ENCODE data around the gene AP3M1.
"Not testable (repeated sequence)": the region's sequence is repeated elsewhere in the genome, so short reads cannot be mapped to it uniquely, and the experiment has no call there.

AP3M1 gene, protein sequence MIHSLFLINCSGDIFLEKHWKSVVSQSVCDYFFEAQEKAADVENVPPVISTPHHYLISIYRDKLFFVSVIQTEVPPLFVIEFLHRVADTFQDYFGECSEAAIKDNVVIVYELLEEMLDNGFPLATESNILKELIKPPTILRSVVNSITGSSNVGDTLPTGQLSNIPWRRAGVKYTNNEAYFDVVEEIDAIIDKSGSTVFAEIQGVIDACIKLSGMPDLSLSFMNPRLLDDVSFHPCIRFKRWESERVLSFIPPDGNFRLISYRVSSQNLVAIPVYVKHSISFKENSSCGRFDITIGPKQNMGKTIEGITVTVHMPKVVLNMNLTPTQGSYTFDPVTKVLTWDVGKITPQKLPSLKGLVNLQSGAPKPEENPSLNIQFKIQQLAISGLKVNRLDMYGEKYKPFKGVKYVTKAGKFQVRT

DNA sequence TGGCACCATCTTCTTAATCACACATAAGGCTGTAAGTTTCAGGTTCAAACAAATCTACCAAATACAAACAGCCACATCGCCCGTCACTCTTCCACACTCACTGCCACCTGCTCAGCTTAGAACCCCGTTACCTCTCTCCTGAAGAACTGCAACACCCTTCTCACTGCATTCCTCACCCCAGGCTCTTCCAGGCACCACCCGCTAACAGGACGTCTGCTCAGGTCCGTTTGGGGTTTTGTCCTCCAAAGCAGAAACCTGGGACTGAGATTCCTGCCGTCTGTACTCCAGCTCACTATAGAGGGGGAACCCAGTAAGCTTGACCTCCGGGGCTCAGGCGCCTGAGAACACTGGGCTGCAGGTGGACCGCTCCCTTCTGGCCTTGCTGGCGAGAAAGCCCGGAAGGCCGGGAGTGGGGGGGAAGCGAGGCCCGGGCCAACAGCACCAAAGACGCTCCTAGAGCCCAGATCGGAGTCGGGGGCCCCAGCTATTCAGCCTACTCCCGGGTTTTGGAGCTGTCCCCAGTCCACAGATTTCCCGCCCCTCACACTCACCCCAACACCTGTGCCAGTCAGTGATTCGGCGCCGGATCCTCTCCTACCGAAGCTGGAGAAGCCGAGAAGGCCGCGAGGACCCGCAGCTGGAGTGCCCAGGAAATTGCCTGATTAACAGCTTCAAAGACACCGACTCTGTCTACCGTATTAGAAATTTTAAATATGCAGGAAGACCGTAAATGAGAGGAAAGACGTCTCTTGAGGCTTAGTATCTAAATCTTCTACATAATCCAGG lies at the start of gene AP3M1:
Gene AP3M1, minus strand, starts transcription at position 625 of the 786 bp plus-strand sequence. CDS start 12,449 bp downstream, outside the sequence.
- peak; percentile 89 for DNase-seq (ENCODE audit: low spot score)

DNA sequence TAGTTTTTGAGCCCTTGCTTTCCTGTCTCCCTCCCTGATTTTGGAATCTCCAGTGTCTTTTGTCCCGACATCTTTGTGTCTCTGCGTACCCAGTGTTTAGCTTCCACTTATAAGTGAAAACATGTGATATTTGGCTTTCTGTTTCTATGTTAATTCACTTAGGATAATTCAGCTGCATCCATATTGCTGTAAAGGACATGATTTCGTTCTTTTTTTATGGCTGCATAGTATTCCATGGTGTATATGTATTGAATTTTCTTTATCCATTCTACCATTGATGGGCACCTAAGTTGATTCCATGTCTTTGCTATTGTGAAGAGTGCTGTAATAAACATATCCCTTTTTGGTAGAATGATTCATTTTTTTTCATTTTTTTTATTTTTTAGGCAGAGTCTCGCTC lies 48.7 kb upstream of the AP3M1 start:
- DNase-seq (ENCODE audit: low spot score) = no peak

DNA sequence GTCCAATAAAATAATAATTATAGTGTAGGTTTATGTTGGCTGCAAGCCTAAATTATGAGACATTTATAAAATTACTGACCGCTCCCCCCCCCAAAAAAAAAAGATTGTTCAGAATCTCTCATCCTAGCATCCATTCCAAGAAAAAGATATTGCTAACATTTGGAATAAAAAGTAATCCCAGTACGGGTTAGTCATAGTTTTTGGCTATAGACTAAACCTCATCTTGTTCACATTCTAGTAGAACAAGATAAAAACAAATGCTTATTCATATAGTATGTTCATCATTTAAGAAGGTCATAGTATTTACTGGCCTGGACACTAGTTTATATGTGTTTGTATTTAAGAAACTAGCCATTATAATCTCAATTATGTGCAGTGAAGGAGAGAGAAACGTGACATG lies 44.4 kb upstream of the AP3M1 start:
- no peak for DNase-seq (ENCODE audit: low spot score)

DNA sequence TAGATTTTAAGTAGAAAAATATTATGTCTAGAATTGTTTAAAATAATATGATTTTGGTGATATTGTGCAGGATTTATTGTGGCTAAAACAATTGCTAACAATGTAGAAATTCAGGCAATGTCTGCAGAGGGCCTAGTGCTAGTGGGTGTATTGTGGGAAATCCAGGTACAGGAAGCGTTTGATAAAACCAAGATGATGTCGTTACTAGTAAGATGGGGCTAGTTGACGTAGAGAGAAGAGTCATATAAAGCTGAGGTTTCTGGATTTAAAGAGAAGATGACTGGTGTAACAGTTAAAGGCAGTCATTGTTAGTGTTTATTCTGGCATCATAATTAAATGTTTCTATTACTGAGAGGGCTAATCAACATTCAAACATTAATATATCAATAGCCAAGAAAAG lies 43.9 kb upstream of the AP3M1 start:
- DNase-seq (ENCODE audit: low spot score) = peak; percentile 27

DNA sequence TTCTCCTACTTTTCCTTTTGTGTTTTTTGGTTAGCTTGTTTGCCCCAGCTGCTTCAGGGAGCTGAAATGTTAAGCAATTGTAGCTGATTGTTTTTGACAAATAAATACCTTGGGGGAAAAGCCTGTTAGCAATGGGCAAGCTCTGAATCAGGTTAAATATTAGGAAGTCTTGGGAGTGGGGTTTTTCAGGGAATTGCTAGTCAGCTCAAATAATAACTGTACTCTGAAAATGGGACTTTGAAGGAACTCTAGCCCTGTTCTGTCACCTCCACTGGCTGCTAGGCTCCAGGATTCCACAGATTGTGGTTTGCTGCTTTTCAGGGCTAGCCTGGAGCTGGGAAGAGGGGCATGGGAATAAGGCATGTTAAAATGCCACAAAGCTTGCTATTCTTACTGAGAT lies 39.9 kb upstream of the AP3M1 start:
- DNase-seq (ENCODE audit: low spot score) = no peak

DNA sequence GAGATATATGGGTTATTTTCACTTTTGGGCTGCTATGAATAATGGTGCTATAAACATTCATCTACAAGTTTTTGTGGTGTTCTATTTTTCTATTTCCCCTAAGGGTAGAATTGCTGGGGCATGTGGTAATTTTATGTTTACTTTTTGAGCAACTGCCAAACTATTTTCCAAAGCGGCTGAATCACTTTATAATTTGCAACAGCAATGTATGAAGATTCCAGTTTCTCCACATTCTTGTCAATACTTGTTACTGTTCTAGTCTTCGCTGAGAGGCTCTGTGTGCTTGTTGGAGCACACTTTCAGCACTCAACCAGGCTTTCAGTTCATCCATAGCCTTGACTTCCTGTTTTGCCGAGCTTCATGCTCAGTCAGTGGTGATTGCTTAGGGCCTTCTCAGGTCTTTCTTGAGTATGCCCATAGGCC lies 39.4 kb upstream of the AP3M1 start:
- DNase-seq (ENCODE audit: low spot score) = no peak

DNA sequence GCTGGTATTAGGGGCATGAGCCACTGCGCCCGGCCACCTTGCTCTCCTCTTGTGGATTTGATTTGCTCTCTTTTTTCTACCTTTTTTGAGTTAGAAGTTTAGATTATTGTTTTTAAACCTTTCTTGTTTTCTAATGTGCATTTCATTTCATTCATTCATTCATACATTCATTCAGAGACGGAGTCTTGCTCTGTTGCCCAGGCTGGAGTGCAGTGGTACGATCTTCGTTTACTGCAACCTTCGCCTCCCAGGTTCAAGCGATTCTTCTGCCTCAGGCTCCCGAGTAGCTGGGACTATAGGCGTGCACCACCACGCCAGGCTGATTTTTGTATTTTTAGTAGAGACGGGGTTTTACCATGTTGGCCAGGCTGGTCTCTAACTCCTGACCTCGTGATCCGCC lies 38.0 kb upstream of the AP3M1 start:
- DNase-seq (ENCODE audit: low spot score) = not testable (repeated sequence)

DNA sequence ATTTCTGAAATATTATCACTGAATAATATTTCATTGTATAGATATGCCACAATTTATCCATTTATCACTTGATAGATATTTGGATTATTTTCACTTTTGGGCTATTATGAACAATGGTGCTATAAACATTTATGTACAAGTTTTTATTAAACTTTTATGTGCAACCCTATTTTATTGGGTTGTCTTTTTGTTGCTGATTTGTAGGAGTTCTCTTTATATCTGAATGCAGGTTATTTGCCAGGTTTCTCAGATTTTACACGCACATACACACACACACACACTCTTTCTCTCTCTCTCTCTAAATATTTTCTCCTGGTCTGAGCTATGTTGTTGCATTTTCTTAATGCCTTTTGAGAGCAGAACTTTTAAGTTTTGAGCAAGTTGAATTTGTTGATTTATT lies 36.6 kb upstream of the AP3M1 start:
- no peak for DNase-seq (ENCODE audit: low spot score)

DNA sequence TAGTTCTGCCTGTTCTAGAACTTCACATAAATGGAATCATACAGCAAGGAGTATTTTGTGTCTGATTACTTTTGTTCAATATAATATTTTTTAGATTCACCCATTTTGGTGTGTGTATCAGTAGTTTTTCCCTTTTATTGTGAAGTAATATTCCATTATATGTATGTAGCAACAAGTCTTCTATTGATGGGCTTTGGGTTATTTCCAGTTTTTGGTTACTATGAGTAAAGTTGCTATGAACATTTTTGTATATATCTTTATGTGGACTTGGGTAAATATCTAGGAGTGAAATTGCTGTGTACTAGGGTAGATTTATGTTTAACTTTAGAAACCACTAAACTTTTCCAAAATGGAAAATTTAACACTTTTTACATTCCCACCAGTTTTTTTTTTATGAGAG lies 36.0 kb upstream of the AP3M1 start:
- DNase-seq (ENCODE audit: low spot score) = no peak

DNA sequence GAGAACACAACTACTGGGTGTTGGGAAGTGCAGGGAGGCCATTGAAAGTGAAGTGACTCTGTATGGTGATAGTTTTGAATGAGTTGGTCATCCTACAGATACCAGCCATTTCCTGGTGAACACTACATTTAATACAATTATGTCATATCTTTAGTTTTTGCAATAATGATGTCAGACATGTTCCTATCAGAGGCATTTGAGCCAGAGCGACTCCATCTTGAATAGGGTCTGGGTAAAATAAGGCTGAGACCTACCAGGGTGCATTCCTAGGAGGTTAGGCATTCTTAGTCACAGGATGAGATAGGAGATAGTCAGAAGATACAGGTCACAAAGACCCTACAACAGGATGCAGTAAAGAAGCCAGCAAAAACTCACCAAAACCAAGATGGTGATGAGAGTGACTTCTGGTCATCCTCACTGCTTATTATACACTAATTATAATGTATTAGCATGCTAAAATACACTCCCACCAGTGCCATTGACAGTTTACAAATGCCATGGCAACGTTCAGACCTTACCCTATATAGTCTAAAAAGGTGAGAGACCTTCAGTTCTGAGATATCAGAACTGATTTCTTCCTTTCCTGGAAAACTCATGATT lies 28.6 kb upstream of the AP3M1 start:
- peak; percentile 75 for DNase-seq (ENCODE audit: low spot score)

DNA sequence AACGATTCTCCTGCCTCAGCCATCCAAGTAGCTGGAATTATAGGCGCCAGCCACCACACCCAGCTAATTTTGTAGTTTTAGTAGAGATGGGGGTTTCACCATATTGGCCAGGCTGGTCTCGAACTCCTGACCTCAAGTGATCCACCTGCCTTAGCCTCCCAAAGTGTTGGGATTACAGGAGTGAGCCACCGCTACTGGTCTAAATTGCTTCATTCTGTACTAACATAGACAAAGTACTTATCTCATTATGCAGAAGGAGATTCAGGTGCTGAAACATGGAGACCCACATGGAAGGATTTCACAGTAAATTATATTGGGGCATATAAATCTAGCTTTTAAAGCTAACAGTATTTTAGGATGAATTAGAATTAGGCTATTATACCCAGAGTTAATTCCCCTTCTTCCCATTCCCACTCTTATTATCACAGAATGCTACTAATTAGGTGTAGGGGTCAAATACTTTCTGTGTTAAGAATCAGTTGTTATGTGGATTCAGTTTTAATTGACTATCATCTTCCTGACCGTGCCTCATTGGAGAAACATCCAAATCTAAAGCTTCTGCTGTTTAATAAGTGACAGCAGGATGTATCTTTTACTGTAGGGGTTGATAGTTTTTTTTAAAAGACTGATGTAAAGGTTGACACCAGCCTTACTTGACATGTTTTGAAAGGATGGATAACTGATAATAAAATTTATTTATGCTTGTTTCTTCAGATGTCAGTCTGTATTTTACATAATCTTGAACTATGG lies 27.6 kb upstream of the AP3M1 start:
- no peak for DNase-seq (ENCODE audit: low spot score)

DNA sequence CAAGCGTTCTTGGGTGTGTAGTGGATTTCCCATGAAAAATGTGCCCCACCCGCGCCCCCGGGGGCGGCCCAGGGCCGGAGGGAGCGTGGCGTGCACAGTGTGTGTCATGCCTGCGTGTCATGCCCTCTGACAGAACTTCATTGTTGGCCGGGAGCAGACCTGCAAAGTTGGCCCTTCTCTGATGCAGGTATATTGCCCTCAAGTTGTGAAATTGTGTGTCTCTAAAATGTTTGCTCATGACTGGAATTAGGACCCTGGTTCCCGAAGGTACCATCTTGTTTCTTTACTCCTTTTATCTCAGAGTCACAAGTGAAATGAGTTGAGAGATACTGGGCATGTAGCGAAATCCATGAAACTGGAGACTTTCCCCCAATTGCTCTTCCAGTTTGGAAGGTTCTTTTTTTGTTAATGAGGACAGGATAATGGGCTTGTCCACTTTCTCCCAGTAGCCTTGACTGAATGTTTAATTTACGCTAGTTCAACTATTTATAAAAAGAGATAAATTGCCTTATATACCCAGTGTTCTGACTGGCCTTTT lies 26.6 kb upstream of the AP3M1 start:
- DNase-seq (ENCODE audit: low spot score) = peak; percentile 72

DNA sequence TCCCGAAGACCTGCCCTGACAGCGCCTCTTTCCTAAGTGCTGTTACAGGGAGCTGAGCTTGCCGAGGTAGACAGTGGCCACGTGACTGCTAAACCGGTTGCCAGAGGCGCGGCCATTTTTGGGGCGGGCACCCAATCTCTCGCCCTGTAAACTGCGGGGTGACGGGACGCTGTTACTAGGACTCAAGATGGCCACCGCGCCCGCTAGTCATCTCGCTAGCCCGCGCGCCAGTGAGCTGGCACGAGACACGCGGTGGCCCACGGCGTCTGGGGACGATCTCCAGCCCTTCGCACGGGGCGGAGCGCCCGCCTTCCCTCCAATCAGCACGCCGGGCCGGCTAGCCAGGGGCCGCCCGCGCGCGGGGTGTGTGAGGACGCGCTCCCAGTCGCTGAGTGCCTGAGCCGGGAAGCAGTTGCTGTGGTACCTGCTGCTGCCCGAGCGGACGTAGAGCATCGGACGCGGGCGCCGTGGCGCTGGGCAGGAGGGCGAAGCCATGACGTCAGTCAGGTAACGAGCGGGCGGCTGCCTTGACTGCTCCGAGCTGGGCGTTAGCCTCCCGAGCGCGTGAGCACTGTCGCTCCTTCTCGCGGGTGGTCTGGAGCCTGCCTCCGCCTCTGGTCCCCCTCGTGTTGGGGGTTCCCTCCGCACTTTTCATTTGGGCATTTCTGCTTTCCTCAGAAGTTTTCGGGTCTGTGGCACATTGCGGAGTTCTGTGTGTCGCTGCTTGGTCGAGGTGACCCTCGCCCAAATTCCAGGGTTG lies 25.9 kb upstream of the AP3M1 start:
- peak; percentile 96 for DNase-seq (ENCODE audit: low spot score)

DNA sequence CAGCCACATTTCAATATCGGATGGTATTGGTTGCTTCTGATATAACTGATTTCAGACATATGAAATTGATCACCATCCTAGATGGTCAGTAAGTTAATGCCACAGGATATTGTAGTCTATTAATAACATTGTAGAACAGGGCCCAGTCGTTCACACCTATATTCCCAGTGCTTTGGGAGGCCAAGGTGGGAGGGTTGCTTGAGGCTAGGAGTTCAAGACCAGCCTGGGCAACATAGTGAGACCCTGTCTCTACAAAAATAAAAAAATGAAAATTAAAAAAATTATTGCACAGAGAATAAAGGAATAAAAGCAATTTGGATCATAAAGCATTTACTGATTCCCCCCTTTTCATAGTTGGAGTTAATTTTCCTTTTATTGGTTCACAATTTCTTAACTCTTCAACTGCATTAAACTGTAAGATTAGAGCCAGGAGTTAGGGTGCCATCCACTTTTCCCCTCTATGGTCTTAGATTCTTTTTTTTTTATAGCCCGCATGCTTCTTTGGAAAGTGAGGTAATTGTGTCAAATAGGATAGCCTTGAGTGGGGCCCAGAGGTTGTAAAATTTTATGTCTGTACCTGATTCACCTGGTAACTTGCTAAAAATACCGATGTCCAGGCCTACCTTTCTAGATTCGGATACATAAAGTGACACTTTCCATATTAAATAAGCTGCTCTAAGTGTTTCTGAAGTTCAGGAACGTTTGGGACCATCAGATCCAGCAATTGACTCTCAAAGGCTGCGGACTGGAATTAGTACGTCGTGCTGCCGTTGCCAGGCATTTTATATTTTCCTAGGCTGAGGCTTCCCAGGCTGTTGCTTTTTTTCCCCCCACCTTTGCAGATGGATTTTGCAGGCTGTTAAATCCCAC lies 25.1 kb upstream of the AP3M1 start:
- no peak for DNase-seq (ENCODE audit: low spot score)

DNA sequence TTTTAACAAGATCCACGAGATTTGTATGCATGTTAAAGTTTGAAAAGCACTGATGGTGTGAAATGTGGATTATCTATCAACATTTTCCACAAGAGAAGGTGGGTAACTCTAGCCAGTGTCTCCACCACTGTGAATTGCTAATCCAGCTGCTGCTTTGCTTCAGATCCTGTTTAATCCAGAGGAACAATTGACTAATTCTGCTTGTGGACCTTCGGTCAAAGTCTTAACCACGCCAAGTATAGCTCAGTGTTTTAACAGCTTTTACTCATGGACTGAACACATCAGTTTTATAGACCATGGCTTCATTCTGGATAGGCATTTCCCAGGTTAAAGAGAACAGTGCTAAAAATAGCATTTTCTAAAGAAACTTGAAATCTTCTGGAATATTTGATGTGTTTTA lies 23.9 kb upstream of the AP3M1 start:
- peak; percentile 31 for DNase-seq (ENCODE audit: low spot score)

DNA sequence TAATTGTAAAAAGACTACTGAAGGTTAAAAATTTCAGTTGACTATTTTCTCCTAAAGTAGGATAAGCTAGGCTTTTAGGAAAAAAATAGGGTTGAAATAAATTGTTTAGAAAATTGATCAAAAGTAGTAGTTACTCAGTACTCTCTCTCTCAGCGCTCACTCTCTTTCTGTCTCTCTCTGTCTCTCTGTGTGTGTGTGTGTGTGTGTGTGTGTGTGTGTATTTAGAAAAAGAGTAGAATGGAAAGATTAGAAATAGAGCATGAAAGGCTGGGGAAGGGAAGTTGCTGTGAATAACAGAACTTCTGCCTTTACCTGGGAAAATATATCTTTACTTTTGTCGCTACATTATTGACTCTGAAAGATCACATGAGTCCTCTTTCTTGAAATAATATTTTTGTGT lies 21.0 kb upstream of the AP3M1 start:
- DNase-seq (ENCODE audit: low spot score) = no peak

DNA sequence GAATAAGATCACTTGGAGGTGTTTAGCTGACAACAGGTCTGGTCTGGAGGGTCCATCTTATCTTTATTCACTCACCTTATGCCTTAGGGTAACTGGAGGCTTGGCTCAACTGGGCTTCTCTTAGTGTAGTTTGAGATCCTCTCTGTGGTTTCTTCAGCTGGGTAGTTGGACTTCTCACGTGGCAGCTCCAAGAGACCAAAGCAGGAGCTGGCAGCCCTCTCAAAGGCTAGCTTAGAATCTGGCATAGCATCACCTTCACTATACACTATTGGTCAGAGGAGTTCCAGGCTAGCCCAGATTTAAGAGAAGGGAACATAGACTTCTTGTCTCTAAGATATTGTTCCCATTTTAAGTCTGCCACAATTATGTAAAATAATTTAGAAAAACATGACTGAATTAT lies 16.8 kb upstream of the AP3M1 start:
- DNase-seq (ENCODE audit: low spot score) = no peak

DNA sequence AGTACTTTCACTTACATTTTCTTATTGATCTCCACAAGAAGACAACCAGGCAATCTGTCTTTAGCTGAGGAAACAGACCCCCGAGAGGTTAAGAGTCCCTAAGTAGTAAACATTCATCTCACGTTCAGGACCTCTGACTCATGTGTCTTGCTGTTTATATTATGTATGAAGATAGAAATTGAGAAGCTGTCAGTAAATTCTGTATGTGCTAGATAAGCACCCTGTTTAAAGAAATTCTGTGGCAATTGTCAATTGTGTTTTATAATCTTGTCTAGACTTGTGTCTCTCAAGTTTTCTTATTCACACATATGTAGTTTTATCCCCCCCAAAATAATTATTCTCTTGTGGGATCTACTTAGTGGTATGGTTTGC lies 14.9 kb upstream of the AP3M1 start:
- no peak for DNase-seq (ENCODE audit: low spot score)

DNA sequence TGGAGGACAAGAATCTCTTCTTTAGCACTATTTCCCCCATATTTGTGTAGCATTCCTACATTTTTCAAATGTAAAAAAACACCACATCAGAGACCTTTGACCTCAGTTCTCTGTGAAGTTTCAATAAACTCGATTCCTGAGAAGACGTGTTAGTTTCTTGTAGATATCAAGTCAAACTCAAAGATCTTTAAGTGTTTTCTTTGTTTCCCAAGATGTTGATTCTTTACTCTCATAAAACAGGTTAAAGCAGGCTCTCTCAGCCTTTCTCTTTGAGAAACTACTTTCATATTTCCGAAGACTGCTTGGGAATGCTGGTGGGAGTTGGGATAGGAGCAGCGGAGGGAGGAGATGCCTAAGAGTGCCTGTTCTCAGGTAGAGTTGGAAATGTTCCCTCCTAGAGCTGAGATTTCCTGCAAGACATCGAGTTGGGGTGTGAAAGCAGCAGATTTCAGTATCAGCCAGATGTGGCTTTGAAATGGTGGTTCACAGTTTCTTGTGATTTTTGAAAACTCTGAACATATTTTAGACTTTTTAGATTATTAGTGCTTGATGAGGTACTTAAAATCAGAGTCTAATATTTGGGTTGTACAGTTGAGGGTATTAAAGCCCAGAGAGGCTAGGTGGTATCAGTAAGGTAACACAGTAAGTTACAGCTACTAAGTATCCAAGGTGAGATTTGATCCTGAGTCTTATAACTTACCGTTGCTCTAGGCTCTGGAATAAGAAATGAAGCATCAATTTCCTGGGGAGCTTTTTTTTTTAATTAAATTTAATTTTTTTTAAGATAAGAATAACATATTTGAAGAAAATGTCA lies 14.3 kb upstream of the AP3M1 start:
- no peak for DNase-seq (ENCODE audit: low spot score)
